H1 (cell line): ENCODE results near the gene CABCOCO1. TPM values are rescaled to one million over a fixed set of nuclear protein-coding genes. Genes with fewer than 3 reads are reported as not detected.

Experiments
- CTCF ChIA-PET: fragments of 300-600 bp; sonication (Branson Sonifier 250); formaldehyde crosslinking; loops from one replicate; lab custom pipeline; 2021; ENCODE audit not compliant: partially characterized antibody; lab: Charles Lee
- POLR2A ChIA-PET: fragments of 300-600 bp; sonication (Branson Sonifier 250); formaldehyde crosslinking; loops from one replicate; lab custom pipeline; 2021; ENCODE audit warnings: inconsistent platforms; ENCODE audit not compliant: partially characterized antibody; lab: Charles Lee
- DNase-seq, 2 experiments: peaks; one replicate each; pipeline versions ENCODE4 v3.0.0 to v3.0.0-alpha.2; 2010 to 2022; ENCODE audit warnings: low spot score in 2 of 2, low read depth in 1 of 2, mixed read lengths in 1 of 2
- FAIRE-seq: peaks from 2 replicates; lab custom pipeline; 2011; peaks lifted over from hg19 to GRCh38; lab: Jason Lieb, UNC
- H2AFZ ChIP-seq: 2 replicates; pipeline ENCODE4 v1.8.1; 2012; ENCODE audit warnings: low read length, inconsistent platforms
- H2AK5ac ChIP-seq: 2 replicates; pipeline ENCODE4 v1.6.1; 2013; ENCODE audit warnings: low read depth, low read length
- H2BK120ac ChIP-seq: replicated peaks from 2 replicates; pipeline ENCODE3; 2013; ENCODE audit warnings: low read depth, low read length, inconsistent platforms
- H2BK12ac ChIP-seq: 2 replicates; pipeline ENCODE4 v1.6.1; 2013; ENCODE audit warnings: low read depth, low read length
- H2BK15ac ChIP-seq: 2 replicates; pipeline ENCODE4 v1.6.1; 2013; ENCODE audit warnings: low read length
- H2BK20ac ChIP-seq: 2 replicates; pipeline ENCODE4 v1.6.1; 2013; ENCODE audit warnings: low read length
- H2BK5ac ChIP-seq: 2 replicates; pipeline ENCODE4 v1.6.1; 2013; ENCODE audit warnings: low read depth, low read length
- H3K14ac ChIP-seq: 2 replicates; pipeline ENCODE4 v1.6.1; 2013; ENCODE audit warnings: inconsistent platforms; ENCODE audit not compliant: insufficient read length
- H3K18ac ChIP-seq: 2 replicates; pipeline ENCODE4 v1.6.1; 2013; ENCODE audit warnings: low read length; ENCODE audit errors: extremely low read depth
- H3K23ac ChIP-seq: 2 replicates; pipeline ENCODE4 v1.6.1; 2013; ENCODE audit warnings: inconsistent platforms; ENCODE audit not compliant: insufficient read length
- H3K23me2 ChIP-seq: 2 replicates; pipeline ENCODE4 v1.6.1; 2013; ENCODE audit warnings: low read depth, low read length
- H3K27ac ChIP-seq: 2 replicates; pipeline ENCODE4 v1.6.1; 2011; ENCODE audit warnings: low read depth, low read length, inconsistent platforms
- H3K27me3 ChIP-seq, 4 experiments: replicated peaks in 1 of 4; 1 replicate in 1 of 4; 2 replicates in 3 of 4; pipeline versions ENCODE4 v1.6.1 to v1.8.1; 2011 to 2013; ENCODE audit warnings: low read length in 3 of 4, mild to moderate bottlenecking in 3 of 4, inconsistent platforms in 2 of 4, mixed read lengths in 2 of 4, moderate library complexity in 1 of 4; ENCODE audit not compliant: control insufficient read depth in 3 of 4, insufficient read depth in 3 of 4; ENCODE audit errors: extremely low read depth in 1 of 4
- H3K36me3 ChIP-seq, 4 experiments: 2 replicates each; pipeline versions ENCODE4 v1.6.1 to v1.8.1; 2011 to 2013; ENCODE audit warnings: mild to moderate bottlenecking in 4 of 4, low read length in 3 of 4, moderate library complexity in 2 of 4, control low read depth in 1 of 4, inconsistent platforms in 1 of 4; ENCODE audit not compliant: insufficient read depth in 4 of 4, control insufficient read depth in 2 of 4
- H3K4ac ChIP-seq: replicated peaks from 2 replicates; pipeline ENCODE3; 2013; ENCODE audit warnings: low read length, low read depth, mixed read lengths, inconsistent platforms; ENCODE audit not compliant: insufficient read length
- H3K4me1 ChIP-seq, 4 experiments: replicated peaks in 1 of 4; 1 replicate in 1 of 4; 2 replicates in 3 of 4; pipeline versions ENCODE4 v1.6.1 to v1.8.1; 2011 to 2013; ENCODE audit warnings: low read length in 3 of 4, inconsistent platforms in 2 of 4, mixed read lengths in 1 of 4; ENCODE audit not compliant: insufficient read depth in 4 of 4, control insufficient read depth in 3 of 4
- H3K4me2 ChIP-seq, 2 experiments: 2 replicates each; pipeline versions ENCODE4 v1.6.1 to v1.8.1; 2011 to 2013; ENCODE audit warnings: low read depth in 2 of 2, low read length in 2 of 2, control low read depth in 1 of 2, inconsistent platforms in 1 of 2, mild to moderate bottlenecking in 1 of 2; ENCODE audit not compliant: insufficient read depth in 1 of 2
- H3K4me3 ChIP-seq, 4 experiments: fragments of 200-600, 300-600 bp in 1 of 4; sonication (generic), shearing (Covaris generic), sonication (Bioruptor Twin) in 1 of 4; 2 replicates each; pipeline versions ENCODE4 v1.5.1 to v1.8.1; 2011 to 2016; ENCODE audit warnings: low read length in 4 of 4, low read depth in 3 of 4, control low read depth in 2 of 4, inconsistent platforms in 2 of 4, mild to moderate bottlenecking in 2 of 4, mixed read lengths in 1 of 4, moderate library complexity in 1 of 4; ENCODE audit not compliant: insufficient read depth in 2 of 4; ENCODE audit errors: extremely low read depth in 1 of 4
- H3K56ac ChIP-seq: replicated peaks from 2 replicates; pipeline ENCODE3; 2013; ENCODE audit warnings: low read depth, mild to moderate bottlenecking, mixed read lengths, low read length, inconsistent platforms; ENCODE audit not compliant: insufficient read length
- H3K79me1 ChIP-seq: 2 replicates; pipeline ENCODE4 v1.6.1; 2013; ENCODE audit warnings: low read depth, low read length, control low read depth
- H3K79me2 ChIP-seq, 2 experiments: 2 replicates each; pipeline versions ENCODE4 v1.6.1 to v1.8.1; 2012 to 2013; ENCODE audit warnings: low read length in 2 of 2, mild to moderate bottlenecking in 2 of 2, inconsistent platforms in 1 of 2; ENCODE audit not compliant: insufficient read depth in 2 of 2, control insufficient read depth in 1 of 2
- H3K9ac ChIP-seq, 4 experiments: replicated peaks in 1 of 4; 1 replicate in 1 of 4; 2 replicates in 3 of 4; pipeline versions ENCODE4 v1.6.1 to v1.8.1; 2011 to 2013; ENCODE audit warnings: low read depth in 3 of 4, low read length in 3 of 4, control low read depth in 2 of 4, mild to moderate bottlenecking in 2 of 4, moderate library complexity in 2 of 4, inconsistent platforms in 1 of 4; ENCODE audit errors: extremely low read depth in 1 of 4
- H3K9me3 ChIP-seq, 2 experiments: 2 replicates each; pipeline versions ENCODE4 v1.6.1 to v1.8.1; 2012 to 2013; ENCODE audit warnings: mild to moderate bottlenecking in 2 of 2, moderate library complexity in 2 of 2, control low read depth in 1 of 2, inconsistent platforms in 1 of 2, low read depth in 1 of 2, low read length in 1 of 2, mixed read lengths in 1 of 2; ENCODE audit not compliant: insufficient read depth in 2 of 2
- H4K20me1 ChIP-seq, 2 experiments: replicated peaks in 1 of 2; 2 replicates each; pipeline versions ENCODE3 to v1.8.1; 2011 to 2013; ENCODE audit warnings: inconsistent platforms in 2 of 2, low read length in 2 of 2, mild to moderate bottlenecking in 1 of 2; ENCODE audit not compliant: insufficient read depth in 2 of 2, control insufficient read depth in 1 of 2
- H4K5ac ChIP-seq: 2 replicates; pipeline ENCODE4 v1.6.1; 2013; ENCODE audit warnings: low read length, low read depth, mixed read lengths, inconsistent platforms; ENCODE audit not compliant: insufficient read length
- H4K8ac ChIP-seq: 2 replicates; pipeline ENCODE4 v1.8.0; 2013; ENCODE audit warnings: mild to moderate bottlenecking, moderate library complexity, low read length, inconsistent platforms; ENCODE audit not compliant: insufficient read depth; ENCODE audit errors: extremely low read depth
- H4K91ac ChIP-seq: replicated peaks from 2 replicates; pipeline ENCODE3; 2013; ENCODE audit warnings: low read length, mixed read lengths, inconsistent platforms; ENCODE audit not compliant: insufficient read length
- ATF3 ChIP-seq: IDR thresholded peaks from 2 replicates; pipeline ENCODE4 v1.6.1; 2011; ENCODE audit warnings: low read depth, mild to moderate bottlenecking, low read length; ENCODE audit not compliant: insufficient read depth
- CBX5 ChIP-seq: fragments of 300-800, 300-1000 bp; sonication (generic); IDR thresholded peaks from 2 replicates; pipeline ENCODE4 v1.7.1; 2016; ENCODE audit warnings: antibody characterized with exemption, low read length, low read depth
- CBX8 ChIP-seq: fragments of 300-800, 300-1000 bp; sonication (generic); IDR thresholded peaks from 2 replicates; pipeline ENCODE4 v1.7.1; 2016; ENCODE audit warnings: low read depth, low read length, borderline replicate concordance
- CHD1 ChIP-seq: IDR thresholded peaks from 2 replicates; pipeline ENCODE4 v1.6.1; 2012; ENCODE audit warnings: low read depth, low read length, improper control_type of control experiment
- EP300 ChIP-seq, 2 experiments: IDR thresholded peaks; 1 replicate in 1 of 2; 2 replicates in 1 of 2; pipeline ENCODE4 v1.6.1; 2011 to 2012; ENCODE audit warnings: low read depth in 2 of 2, low read length in 2 of 2, mild to moderate bottlenecking in 2 of 2, borderline replicate concordance in 1 of 2, inconsistent platforms in 1 of 2, moderate library complexity in 1 of 2
- JUN ChIP-seq: IDR thresholded peaks from 2 replicates; pipeline ENCODE4 v1.6.1; 2011; ENCODE audit warnings: low read depth, mild to moderate bottlenecking, improper control_type of control experiment, low read length
- JUND ChIP-seq: IDR thresholded peaks from 2 replicates; pipeline ENCODE4 v1.6.1; 2011; ENCODE audit warnings: mild to moderate bottlenecking, improper control_type of control experiment, low read length
- RBBP5 ChIP-seq: IDR thresholded peaks from 2 replicates; pipeline ENCODE4 v1.7.1; 2012; ENCODE audit warnings: low read depth, mild to moderate bottlenecking, inconsistent platforms, low read length, moderate library complexity, borderline replicate concordance
- RXRA ChIP-seq: IDR thresholded peaks from 2 replicates; pipeline ENCODE4 v1.6.1; 2011; ENCODE audit warnings: low read depth, mild to moderate bottlenecking, low read length, moderate library complexity; ENCODE audit not compliant: insufficient read depth
- SAP30 ChIP-seq: fragments of 300-600 bp; sonication (generic); IDR thresholded peaks from 2 replicates; pipeline ENCODE4 v1.7.1; 2012; ENCODE audit warnings: low read length, moderate library complexity, mild to moderate bottlenecking, inconsistent platforms; ENCODE audit not compliant: insufficient read depth, insufficient replicate concordance
- SP1 ChIP-seq: IDR thresholded peaks from 2 replicates; pipeline ENCODE4 v1.6.1; 2011; ENCODE audit warnings: low read depth, low read length
- TAF1 ChIP-seq: IDR thresholded peaks from 2 replicates; pipeline ENCODE4 v1.6.1; 2011; ENCODE audit warnings: mild to moderate bottlenecking, low read depth, low read length
- TCF12 ChIP-seq: IDR thresholded peaks from 2 replicates; pipeline ENCODE4 v1.6.1; 2011; ENCODE audit warnings: low read depth, mild to moderate bottlenecking, low read length
- YY1 ChIP-seq: IDR thresholded peaks from 2 replicates; pipeline ENCODE4 v1.6.1; 2011; ENCODE audit warnings: low read depth, mild to moderate bottlenecking, low read length
- polyA plus RNA-seq, 7 experiments: library from polyadenylated mRNA; depleted of rRNA in 3 of 7; stranded (reverse) in 5 of 7; unstranded in 2 of 7; fragments of >200 nt in 5 of 7; fragments of 200-250 nt in 2 of 7; gene quantifications; 1 replicate in 5 of 7; 2 replicates in 1 of 7; 4 replicates in 1 of 7; pipeline versions ENCODE4 v1.2.1 to v1.2.3, GENCODE V29; 2011 to 2013; ENCODE audit warnings: missing spikeins in 2 of 7, mixed read lengths in 2 of 7
- total RNA-seq: library from RNA; stranded (reverse); fragmentation: NEBNext Ultra II Directional; extraction: Animal tissue kit (Norgen Biotek cat#: 25700); gene quantifications from 2 replicates; pipeline ENCODE4 v1.2.1, GENCODE V29; 2021

Gene CABCOCO1
- total and polyA plus RNA-seq, 2 of the 8 experiments (the other 6 are each of a cell fraction or from before 2014, with no cell fraction given): not detected

GRCh38 chr10:61669849-61670248, 7.1 kb downstream of the CABCOCO1 start:
- CTCF ChIA-PET: interaction anchor here (1.3 kb wide), 1 partner anchor 13 kb away, joined by 3 read pairs; no protein-coding TSS in a partner anchor

More at GRCh38 chr10:61669849-61670248, 7.1 kb downstream of the CABCOCO1 start:
- Histone ChIP-seq H2AK5ac (no peak overlapping the region), H4K8ac (no peak overlapping the region), H3K18ac (no peak overlapping the region), H4K20me1 (no peaks in the 10 kb centered on the region), H2BK20ac (no peak overlapping the region), H3K9me3 (no peaks in the 10 kb centered on the region), H3K14ac (no peak overlapping the region), H2AFZ (no peak overlapping the region), H3K27me3 (no peaks in the 10 kb centered on the region), H2BK15ac (no peak overlapping the region), H3K9ac (no peak overlapping the region), H3K23me2 (no peaks in the 10 kb centered on the region), H4K91ac (no peak overlapping the region), H3K4me3 (no peak overlapping the region), H3K36me3 (no peaks in the 10 kb centered on the region), H2BK12ac (no peak overlapping the region), H3K4me1 (no peaks in the 10 kb centered on the region), H3K79me1 (no peaks in the 10 kb centered on the region), H4K5ac (no peak overlapping the region), H3K23ac (no peak overlapping the region), H3K27ac (no peak overlapping the region), H3K4me2 (no peak overlapping the region), H3K56ac (no peak overlapping the region), H3K79me2 (no peaks in the 10 kb centered on the region), H2BK5ac (no peak overlapping the region), H2BK120ac (no peak overlapping the region), H3K4ac (no peak overlapping the region)
- DNase-seq (no peak), FAIRE-seq (no peak)
- POLR2A ChIA-PET: no interaction called here
- no peak for TF ChIP-seq YY1
- TF ChIP-seq CHD1: no peak
- no peak for TF ChIP-seq TCF12
- no peak for TF ChIP-seq SAP30
- no peak for TF ChIP-seq CBX8
- TF ChIP-seq RBBP5: no peak
- TF ChIP-seq RXRA: no peak
- TF ChIP-seq JUN: no peak
- TF ChIP-seq EP300 (IDR thresholded peaks at IDR 0.05; ENCODE audit: borderline replicate concordance in 1 of 2, low read depth in 2 of 2, low read length in 2 of 2): no peak
- no peak for TF ChIP-seq ATF3
- no peak for TF ChIP-seq JUND
- TF ChIP-seq SP1: no peak
- no peak for TF ChIP-seq CBX5
- no peak for TF ChIP-seq TAF1
